Panc1 (cell line): ENCODE measurements around the gene NKX2-1.

Experiments used
- POLR2AphosphoS5 ChIP-seq: IDR thresholded peaks from 2 replicates; pipeline ENCODE4 v1.6.1; 2012; ENCODE audit warnings: mild to moderate bottlenecking, low read depth, low read length, moderate library complexity
- TF ChIP-seq, protein P1 (sequence below): fragments of 450-650 bp; IDR thresholded peaks from 2 replicates; pipeline ENCODE4 v1.5.1; 2017; ENCODE audit warnings: mild to moderate bottlenecking

DNA sequence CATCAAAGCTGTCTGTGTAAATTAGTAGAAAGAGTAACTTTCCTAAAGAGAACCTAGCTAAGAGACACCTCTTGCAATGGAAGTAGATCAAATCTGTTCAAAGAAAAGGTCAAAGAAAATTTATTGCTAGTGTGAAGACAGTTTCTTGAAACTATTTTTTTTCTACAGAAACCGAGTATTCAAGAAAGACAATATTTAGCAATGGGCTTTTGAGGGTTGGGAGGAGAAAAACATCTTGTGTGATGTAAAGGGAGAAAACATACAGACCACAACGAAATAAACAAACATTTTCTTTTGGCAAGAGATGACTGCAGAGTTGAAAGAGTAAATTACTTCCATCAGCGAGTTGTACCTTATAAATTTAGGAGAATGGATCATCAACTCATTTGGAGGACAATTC lies 24.4 kb downstream of the NKX2-1 start:
- no peak for TF ChIP-seq POLR2AphosphoS5
- TF ChIP-seq, protein P1, sequence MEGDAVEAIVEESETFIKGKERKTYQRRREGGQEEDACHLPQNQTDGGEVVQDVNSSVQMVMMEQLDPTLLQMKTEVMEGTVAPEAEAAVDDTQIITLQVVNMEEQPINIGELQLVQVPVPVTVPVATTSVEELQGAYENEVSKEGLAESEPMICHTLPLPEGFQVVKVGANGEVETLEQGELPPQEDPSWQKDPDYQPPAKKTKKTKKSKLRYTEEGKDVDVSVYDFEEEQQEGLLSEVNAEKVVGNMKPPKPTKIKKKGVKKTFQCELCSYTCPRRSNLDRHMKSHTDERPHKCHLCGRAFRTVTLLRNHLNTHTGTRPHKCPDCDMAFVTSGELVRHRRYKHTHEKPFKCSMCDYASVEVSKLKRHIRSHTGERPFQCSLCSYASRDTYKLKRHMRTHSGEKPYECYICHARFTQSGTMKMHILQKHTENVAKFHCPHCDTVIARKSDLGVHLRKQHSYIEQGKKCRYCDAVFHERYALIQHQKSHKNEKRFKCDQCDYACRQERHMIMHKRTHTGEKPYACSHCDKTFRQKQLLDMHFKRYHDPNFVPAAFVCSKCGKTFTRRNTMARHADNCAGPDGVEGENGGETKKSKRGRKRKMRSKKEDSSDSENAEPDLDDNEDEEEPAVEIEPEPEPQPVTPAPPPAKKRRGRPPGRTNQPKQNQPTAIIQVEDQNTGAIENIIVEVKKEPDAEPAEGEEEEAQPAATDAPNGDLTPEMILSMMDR = no peak
